Measurements from ENCODE around the gene CERS2. TPM values are rescaled to one million over a fixed set of nuclear protein-coding genes. Genes with fewer than 3 reads are reported as not detected.
A peak's percentile ranks its signal among the peaks of the same experiment; 100 is the strongest.

CERS2 gene
- total RNA-seq = 10 to 100 TPM; 18.2 to 72.7 (median 45.4) TPM

GRCh38 chr1:150974580-150975478, at the start of gene CERS2:
Gene CERS2, minus strand, starts transcription at chr1:150974835. Its CDS starts 5,745 bp downstream, at chr1:150969090.
- peak within 1 kb of the TSS; percentile 74 to 88 (median 84) for H3K4me3 ChIP-seq
- no peak for TF ChIP-seq CTCF (IDR thresholded peaks at IDR 0.05)
- TF ChIP-seq POLR2A (IDR thresholded peaks at IDR 0.05) = peak in 2 of 4 donors; percentile 46 to 60
- no peaks in the 10 kb centered on the region for H3K9me3 ChIP-seq
- peak; percentile 34 for DNase-seq
- H3K27ac ChIP-seq = peak within 1 kb of the TSS; percentile 86 to 96 (median 94)
- intact Hi-C loops (cut with DNase I) = no loop called here
- H3K36me3 ChIP-seq = no peaks in the 10 kb centered on the region
- H3K27me3 ChIP-seq = no peaks in the 10 kb centered on the region
- peaks cover 42 to 89% (median 59%) of the 10 kb centered on the region in 3 donors for H3K4me1 ChIP-seq
- 19 to 23% methylated on average over 13 to 22 of the region's 106 CpGs for WGBS, 2 donors

GRCh38 chr1:151013518-151013917, 38.9 kb upstream of the CERS2 start:
- intact Hi-C loops (cut with DNase I) = no loop called here
- 63 to 65% methylated on average over 2 of the region's 2 CpGs for WGBS, 2 donors
- Histone ChIP-seq H3K4me1 (peaks cover 8 to 46% (median 14%) of the 10 kb centered on the region in 3 donors), H3K27ac (no peak overlapping the region), H3K27me3 (no peaks in the 10 kb centered on the region), H3K36me3 (peaks cover 0 to 33% (median 0%) of the 10 kb centered on the region in 3 donors), H3K9me3 (no peaks in the 10 kb centered on the region), H3K4me3 (no peak overlapping the region)
- TF ChIP-seq CTCF (IDR thresholded peaks at IDR 0.05) = no peak
- TF ChIP-seq POLR2A (IDR thresholded peaks at IDR 0.05) = no peak
- no peak for DNase-seq

- Histone ChIP-seq H3K36me3 (peaks cover 0 to 27% (median 0%) of the 10 kb centered on the region in 3 donors), H3K27ac (no peak overlapping the region), H3K4me3 (no peak overlapping the region), H3K9me3 (no peaks in the 10 kb centered on the region), H3K4me1 (peaks cover 8 to 49% (median 15%) of the 10 kb centered on the region in 3 donors), H3K27me3 (no peaks in the 10 kb centered on the region)
- TF ChIP-seq POLR2A (IDR thresholded peaks at IDR 0.05) = no peak
- no peak for TF ChIP-seq CTCF (IDR thresholded peaks at IDR 0.05)
- 92 to 95% methylated on average over 13 to 14 of the region's 14 CpGs for WGBS, 2 donors
- intact Hi-C loops (cut with DNase I) = no loop called here
- no peak for DNase-seq
These were observed 38.2 kb upstream of the CERS2 start for GRCh38 chr1:151012684-151013471.

GRCh38 chr1:151011154-151011850, 36.7 kb upstream of the CERS2 start:
- Histone ChIP-seq H3K27ac (no peak overlapping the region), H3K36me3 (peaks cover 0 to 21% (median 0%) of the 10 kb centered on the region in 3 donors), H3K4me3 (no peak overlapping the region), H3K4me1 (peaks cover 22 to 62% (median 26%) of the 10 kb centered on the region in 3 donors), H3K27me3 (no peaks in the 10 kb centered on the region), H3K9me3 (no peaks in the 10 kb centered on the region)
- TF ChIP-seq CTCF (IDR thresholded peaks at IDR 0.05) (no peak), POLR2A (IDR thresholded peaks at IDR 0.05) (no peak)
- 60 to 65% methylated on average over 4 of the region's 4 CpGs for WGBS, 2 donors
- intact Hi-C loops (cut with DNase I) = no loop called here
- DNase-seq = no peak

Data from esophagus squamous epithelium (tissue), 5 donors.